ENCODE data around the gene NAPG.

NAPG gene

DNA sequence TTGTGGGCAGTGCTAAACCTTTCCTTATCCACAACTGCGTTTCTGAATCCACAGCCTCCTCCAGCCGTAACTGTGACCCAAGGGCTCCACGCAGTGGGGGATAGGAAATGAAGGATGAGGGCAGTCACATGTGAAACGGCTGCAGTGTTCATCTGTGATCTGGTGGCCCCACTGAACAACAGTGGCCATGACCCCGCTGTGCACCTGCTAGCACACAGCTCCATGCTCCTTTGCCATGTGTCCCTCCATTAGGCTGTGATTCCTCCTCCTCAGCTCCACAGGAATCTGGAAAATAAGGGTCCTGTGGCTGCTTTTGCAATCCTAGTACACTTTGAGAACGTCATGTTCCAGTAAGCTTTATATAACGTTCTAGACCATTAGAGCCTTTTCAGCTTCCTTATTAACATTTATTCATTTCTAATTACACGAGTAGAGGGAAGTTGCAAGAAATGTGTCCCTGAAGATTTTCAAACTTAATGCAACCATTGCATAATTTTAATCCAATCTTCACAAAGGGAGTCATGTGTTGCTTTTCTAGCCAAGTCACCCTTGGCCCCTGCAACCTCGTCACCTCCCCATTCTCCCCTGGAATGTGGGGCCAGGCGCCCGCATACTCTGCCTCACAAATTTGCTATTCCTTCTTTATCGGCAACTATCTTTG lies 7.1 kb upstream of the NAPG start:
- H3K14ac ChIP-seq (ENCODE audit: low read length): no peak overlapping the region
- H3K18ac ChIP-seq (ENCODE audit: low read length): no peak overlapping the region
- H3K9me3 ChIP-seq (replicated peaks in 1 of 2; ENCODE audit: control insufficient read depth in 2 of 2, insufficient read depth in 1 of 2, low read depth in 1 of 2, low read length in 2 of 2): peaks cover 0 to 4% of the 10 kb centered on the region in 2 donors
- no peak overlapping the region for H3K4me2 ChIP-seq (ENCODE audit: insufficient read depth, low read length, poor library complexity, severe bottlenecking)
- DNase-seq (ENCODE audit: low spot score): no peak
- H3K27ac ChIP-seq (replicated peaks; ENCODE audit: low read length): no peak overlapping the region
- H3K23ac ChIP-seq (ENCODE audit: low read depth, low read length, poor library complexity): no peak overlapping the region
- no peak overlapping the region for H2BK120ac ChIP-seq (ENCODE audit: low read depth, low read length)
- no peak overlapping the region for H3K4ac ChIP-seq (ENCODE audit: low read length)
- no peak overlapping the region for H3K4me3 ChIP-seq (ENCODE audit: low read length in 2 of 2)
- no peak overlapping the region for H2BK5ac ChIP-seq (ENCODE audit: low read length)
- no peaks in the 10 kb centered on the region for H3K27me3 ChIP-seq (ENCODE audit: control insufficient read depth in 3 of 3, insufficient read depth in 3 of 3, low read depth in 1 of 3, low read length in 3 of 3)
- H3K9ac ChIP-seq (ENCODE audit: low read depth, low read length, poor library complexity): no peak overlapping the region
- no peak overlapping the region for H4K8ac ChIP-seq (ENCODE audit: low read depth, low read length)
- H2AK5ac ChIP-seq (ENCODE audit: low read depth, low read length): no peak overlapping the region
- no peak overlapping the region for H2BK12ac ChIP-seq (ENCODE audit: low read length)
- no peak overlapping the region for H2AFZ ChIP-seq (ENCODE audit: low read length)
- H3K36me3 ChIP-seq (replicated peaks in 1 of 2; ENCODE audit: control insufficient read depth in 2 of 2, insufficient read depth in 2 of 2, low read length in 2 of 2): no peaks in the 10 kb centered on the region
- peaks cover 0 to 6% of the 10 kb centered on the region in 2 donors for H3K4me1 ChIP-seq (ENCODE audit: control insufficient read depth in 2 of 2, insufficient read depth in 1 of 2, low read depth in 1 of 2, low read length in 2 of 2)
- no peaks in the 10 kb centered on the region for H3K79me1 ChIP-seq (ENCODE audit: low read depth, low read length)
- no peak overlapping the region for H2BK15ac ChIP-seq (ENCODE audit: low read length)
- WGBS, 2 donors (ENCODE audit: extremely low coverage in 2 of 2, insufficient read length in 2 of 2, insufficient replicate concordance in 1 of 2): no CpG with 5 or more reads among the region's 12 CpGs
- H4K91ac ChIP-seq (ENCODE audit: low read depth, low read length, poor library complexity): no peak overlapping the region

DNA sequence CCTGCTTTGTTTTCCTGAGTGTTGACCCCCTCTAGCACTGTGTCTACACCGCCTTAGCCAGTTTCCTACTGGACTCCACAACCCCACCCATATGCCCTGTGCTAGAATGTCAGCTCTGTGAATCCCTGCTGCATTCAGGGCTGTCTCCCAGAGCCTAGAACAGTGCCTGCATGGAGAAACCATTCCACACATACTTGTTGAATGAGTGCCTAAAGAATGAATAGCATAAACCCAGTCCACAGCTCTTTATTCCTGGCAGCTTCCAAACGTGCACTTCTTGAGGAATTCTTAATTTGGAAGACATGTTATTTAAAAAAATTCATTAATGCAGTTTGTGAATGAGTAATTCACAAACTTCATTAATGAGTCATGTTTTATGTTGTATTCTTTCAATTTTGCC lies 6.5 kb upstream of the NAPG start:
- Histone ChIP-seq H2BK120ac (ENCODE audit: low read depth, low read length) (no peak overlapping the region), H3K23ac (ENCODE audit: low read depth, low read length, poor library complexity) (no peak overlapping the region), H3K4me1 (ENCODE audit: control insufficient read depth in 2 of 2, insufficient read depth in 1 of 2, low read depth in 1 of 2, low read length in 2 of 2) (peaks cover 0 to 6% of the 10 kb centered on the region in 2 donors), H3K14ac (ENCODE audit: low read length) (no peak overlapping the region), H3K4ac (ENCODE audit: low read length) (no peak overlapping the region), H3K27ac (replicated peaks; ENCODE audit: low read length) (no peak overlapping the region), H2BK5ac (ENCODE audit: low read length) (no peak overlapping the region), H2AK5ac (ENCODE audit: low read depth, low read length) (no peak overlapping the region), H3K79me1 (ENCODE audit: low read depth, low read length) (no peaks in the 10 kb centered on the region), H3K18ac (ENCODE audit: low read length) (no peak overlapping the region), H3K9ac (ENCODE audit: low read depth, low read length, poor library complexity) (no peak overlapping the region), H2AFZ (ENCODE audit: low read length) (no peak overlapping the region), H3K9me3 (replicated peaks in 1 of 2; ENCODE audit: control insufficient read depth in 2 of 2, insufficient read depth in 1 of 2, low read depth in 1 of 2, low read length in 2 of 2) (peaks cover 0 to 4% of the 10 kb centered on the region in 2 donors), H3K4me2 (ENCODE audit: insufficient read depth, low read length, poor library complexity, severe bottlenecking) (no peak overlapping the region), H3K4me3 (ENCODE audit: low read length in 2 of 2) (no peak overlapping the region), H3K27me3 (ENCODE audit: control insufficient read depth in 3 of 3, insufficient read depth in 3 of 3, low read depth in 1 of 3, low read length in 3 of 3) (no peaks in the 10 kb centered on the region), H2BK15ac (ENCODE audit: low read length) (no peak overlapping the region), H3K36me3 (replicated peaks in 1 of 2; ENCODE audit: control insufficient read depth in 2 of 2, insufficient read depth in 2 of 2, low read length in 2 of 2) (no peaks in the 10 kb centered on the region), H4K91ac (ENCODE audit: low read depth, low read length, poor library complexity) (no peak overlapping the region), H4K8ac (ENCODE audit: low read depth, low read length) (no peak overlapping the region), H2BK12ac (ENCODE audit: low read length) (no peak overlapping the region)
- no peak for DNase-seq (ENCODE audit: low spot score)
- WGBS, 2 donors (ENCODE audit: extremely low coverage in 2 of 2, insufficient read length in 2 of 2, insufficient replicate concordance in 1 of 2): no CpG with 5 or more reads among the region's 2 CpGs

DNA sequence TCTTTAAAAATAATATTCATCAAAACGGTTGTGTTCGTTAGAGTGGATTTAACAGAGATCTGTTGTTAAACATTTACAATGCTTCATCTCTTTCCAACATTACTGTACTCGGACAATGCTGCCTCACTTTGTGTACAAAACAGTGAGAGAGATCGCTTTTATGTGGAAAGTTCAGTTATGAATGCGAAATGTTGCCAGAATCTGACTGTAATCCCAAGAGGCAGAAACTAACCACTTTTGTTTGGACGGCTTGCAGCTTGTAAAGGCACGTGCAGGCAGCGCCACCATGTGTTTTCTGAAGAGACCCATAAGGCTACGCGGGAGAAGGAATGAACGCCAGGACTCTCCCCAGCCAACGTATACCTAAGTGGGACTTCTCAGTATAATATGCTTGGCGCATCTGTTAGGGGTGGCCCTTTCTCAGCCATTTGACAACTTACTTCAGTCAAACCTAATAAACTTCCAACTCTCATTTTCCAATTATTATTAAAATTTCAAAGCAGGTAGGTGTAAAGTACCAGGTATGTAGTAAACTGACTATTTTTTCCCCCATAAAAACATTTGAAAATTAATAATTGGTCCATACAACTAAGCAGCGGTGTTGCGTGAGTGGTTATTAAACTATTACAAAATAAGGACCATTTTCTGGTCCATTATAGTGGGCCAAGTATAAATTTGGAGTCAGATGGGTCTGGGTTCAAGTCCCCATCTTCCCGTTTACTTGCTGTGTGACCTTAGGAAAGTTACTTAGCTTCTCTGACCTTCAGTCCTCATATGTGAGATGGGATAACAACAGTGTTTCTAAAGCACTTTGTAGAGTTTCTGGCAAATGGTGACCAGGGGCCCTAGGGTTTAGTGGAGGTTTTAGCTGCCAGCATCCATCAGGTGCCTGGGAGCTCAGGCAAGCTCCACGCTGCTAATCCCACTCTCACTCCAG lies 5.6 kb upstream of the NAPG start:
- no peak overlapping the region for H4K8ac ChIP-seq (ENCODE audit: low read depth, low read length)
- no peak overlapping the region for H3K4me3 ChIP-seq (ENCODE audit: low read length in 2 of 2)
- no peak overlapping the region for H2BK15ac ChIP-seq (ENCODE audit: low read length)
- H2AFZ ChIP-seq (ENCODE audit: low read length): peak overlapping the region; percentile 57
- H3K27me3 ChIP-seq (ENCODE audit: control insufficient read depth in 3 of 3, insufficient read depth in 3 of 3, low read depth in 1 of 3, low read length in 3 of 3): no peaks in the 10 kb centered on the region
- no peak overlapping the region for H3K18ac ChIP-seq (ENCODE audit: low read length)
- peaks cover 0 to 6% of the 10 kb centered on the region in 2 donors for H3K4me1 ChIP-seq (ENCODE audit: control insufficient read depth in 2 of 2, insufficient read depth in 1 of 2, low read depth in 1 of 2, low read length in 2 of 2)
- no peak overlapping the region for H3K9ac ChIP-seq (ENCODE audit: low read depth, low read length, poor library complexity)
- H3K4ac ChIP-seq (ENCODE audit: low read length): no peak overlapping the region
- no peaks in the 10 kb centered on the region for H3K79me1 ChIP-seq (ENCODE audit: low read depth, low read length)
- H3K36me3 ChIP-seq (replicated peaks in 1 of 2; ENCODE audit: control insufficient read depth in 2 of 2, insufficient read depth in 2 of 2, low read length in 2 of 2): no peaks in the 10 kb centered on the region
- H2BK120ac ChIP-seq (ENCODE audit: low read depth, low read length): no peak overlapping the region
- no peak overlapping the region for H3K23ac ChIP-seq (ENCODE audit: low read depth, low read length, poor library complexity)
- peaks cover 0 to 4% of the 10 kb centered on the region in 2 donors for H3K9me3 ChIP-seq (replicated peaks in 1 of 2; ENCODE audit: control insufficient read depth in 2 of 2, insufficient read depth in 1 of 2, low read depth in 1 of 2, low read length in 2 of 2)
- WGBS, 2 donors (ENCODE audit: extremely low coverage in 2 of 2, insufficient read length in 2 of 2, insufficient replicate concordance in 1 of 2): no CpG with 5 or more reads among the region's 17 CpGs
- no peak overlapping the region for H2BK5ac ChIP-seq (ENCODE audit: low read length)
- no peak overlapping the region for H4K91ac ChIP-seq (ENCODE audit: low read depth, low read length, poor library complexity)
- H3K27ac ChIP-seq (replicated peaks; ENCODE audit: low read length): no peak overlapping the region
- DNase-seq (ENCODE audit: low spot score): peak; percentile 54
- H2BK12ac ChIP-seq (ENCODE audit: low read length): no peak overlapping the region
- no peak overlapping the region for H3K4me2 ChIP-seq (ENCODE audit: insufficient read depth, low read length, poor library complexity, severe bottlenecking)
- no peak overlapping the region for H3K14ac ChIP-seq (ENCODE audit: low read length)
- H2AK5ac ChIP-seq (ENCODE audit: low read depth, low read length): no peak overlapping the region

DNA sequence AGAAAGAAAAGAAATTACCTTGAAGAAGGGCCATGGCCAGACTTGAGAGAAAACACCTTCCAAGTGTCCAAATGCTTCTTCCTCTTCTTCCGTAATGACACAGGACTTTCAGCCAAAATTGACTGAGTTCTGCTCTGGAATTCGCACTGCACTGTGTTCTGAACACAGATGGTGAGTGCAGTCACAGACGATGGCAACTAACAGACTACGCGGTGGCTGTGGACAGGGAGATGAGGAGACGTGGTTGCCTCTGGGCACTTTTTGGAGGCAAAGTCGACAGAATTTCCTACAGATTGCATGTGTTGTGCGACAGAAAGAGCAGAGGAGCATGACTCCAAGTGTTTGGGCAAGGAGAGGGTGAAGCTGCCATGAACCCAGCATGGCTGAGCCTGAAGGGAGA lies 4.3 kb upstream of the NAPG start:
- Histone ChIP-seq H3K14ac (ENCODE audit: low read length) (no peak overlapping the region), H3K36me3 (replicated peaks in 1 of 2; ENCODE audit: control insufficient read depth in 2 of 2, insufficient read depth in 2 of 2, low read length in 2 of 2) (no peaks in the 10 kb centered on the region), H3K9ac (ENCODE audit: low read depth, low read length, poor library complexity) (no peak overlapping the region), H2BK15ac (ENCODE audit: low read length) (no peak overlapping the region), H3K18ac (ENCODE audit: low read length) (no peak overlapping the region), H3K9me3 (replicated peaks in 1 of 2; ENCODE audit: control insufficient read depth in 2 of 2, insufficient read depth in 1 of 2, low read depth in 1 of 2, low read length in 2 of 2) (peaks cover 0 to 4% of the 10 kb centered on the region in 2 donors), H4K91ac (ENCODE audit: low read depth, low read length, poor library complexity) (no peak overlapping the region), H2BK12ac (ENCODE audit: low read length) (no peak overlapping the region), H3K4ac (ENCODE audit: low read length) (no peak overlapping the region), H3K4me1 (ENCODE audit: control insufficient read depth in 2 of 2, insufficient read depth in 1 of 2, low read depth in 1 of 2, low read length in 2 of 2) (peaks cover 0 to 6% of the 10 kb centered on the region in 2 donors), H3K23ac (ENCODE audit: low read depth, low read length, poor library complexity) (no peak overlapping the region), H2BK120ac (ENCODE audit: low read depth, low read length) (no peak overlapping the region), H2AFZ (ENCODE audit: low read length) (peak overlapping the region; percentile 2), H3K79me1 (ENCODE audit: low read depth, low read length) (peaks cover 3% of the 10 kb centered on the region), H3K27ac (replicated peaks; ENCODE audit: low read length) (no peak overlapping the region), H3K27me3 (ENCODE audit: control insufficient read depth in 3 of 3, insufficient read depth in 3 of 3, low read depth in 1 of 3, low read length in 3 of 3) (no peaks in the 10 kb centered on the region), H3K4me2 (ENCODE audit: insufficient read depth, low read length, poor library complexity, severe bottlenecking) (no peak overlapping the region), H2BK5ac (ENCODE audit: low read length) (no peak overlapping the region), H3K4me3 (ENCODE audit: low read length in 2 of 2) (no peak overlapping the region), H4K8ac (ENCODE audit: low read depth, low read length) (no peak overlapping the region), H2AK5ac (ENCODE audit: low read depth, low read length) (no peak overlapping the region)
- DNase-seq (ENCODE audit: low spot score): no peak
- WGBS, 2 donors (ENCODE audit: extremely low coverage in 2 of 2, insufficient read length in 2 of 2, insufficient replicate concordance in 1 of 2): no CpG with 5 or more reads among the region's 8 CpGs
